IPS-NIHi7 (cell line): ENCODE data around the gene IGFLR1.
A peak's percentile ranks its signal among the peaks of the same experiment; 100 is the strongest.

Experiments used
- DNase-seq: peaks from one replicate; pipeline ENCODE4 v3.0.0; 2012; ENCODE audit warnings: mixed read lengths; ENCODE audit errors: extremely low spot score

The IGFLR1 gene, protein sequence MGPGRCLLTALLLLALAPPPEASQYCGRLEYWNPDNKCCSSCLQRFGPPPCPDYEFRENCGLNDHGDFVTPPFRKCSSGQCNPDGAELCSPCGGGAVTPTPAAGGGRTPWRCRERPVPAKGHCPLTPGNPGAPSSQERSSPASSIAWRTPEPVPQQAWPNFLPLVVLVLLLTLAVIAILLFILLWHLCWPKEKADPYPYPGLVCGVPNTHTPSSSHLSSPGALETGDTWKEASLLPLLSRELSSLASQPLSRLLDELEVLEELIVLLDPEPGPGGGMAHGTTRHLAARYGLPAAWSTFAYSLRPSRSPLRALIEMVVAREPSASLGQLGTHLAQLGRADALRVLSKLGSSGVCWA

DNA sequence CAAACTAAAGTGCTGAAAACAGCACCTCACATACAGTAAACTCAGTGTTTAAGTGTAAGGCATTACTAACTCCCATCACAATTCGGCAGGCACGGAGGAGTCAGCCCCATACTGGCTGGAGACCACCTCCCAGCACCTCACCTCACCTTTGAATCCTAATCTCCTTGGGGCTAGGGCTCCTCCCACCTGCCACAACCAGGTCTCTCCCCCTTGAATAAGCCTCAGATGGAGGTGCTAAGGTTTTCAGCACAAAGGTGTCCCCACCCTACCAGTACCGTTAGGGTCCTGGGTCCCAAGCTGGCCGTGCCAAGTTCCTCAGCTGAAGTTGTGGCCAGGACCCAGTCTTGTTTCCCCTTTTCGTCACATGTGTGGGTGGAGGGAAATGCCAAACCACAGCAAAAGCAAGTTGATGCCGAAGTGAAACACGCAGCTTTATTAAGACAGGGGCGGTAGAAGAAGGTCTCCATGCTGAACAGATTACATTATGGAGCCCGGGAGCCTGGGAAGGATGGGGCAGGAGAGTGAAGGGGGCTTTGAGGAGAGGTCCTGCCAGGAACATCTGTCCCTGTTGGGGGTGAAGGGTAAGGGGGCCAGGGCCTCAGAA, at the start of gene IGFLR1:
Gene IGFLR1, minus strand, starts transcription at position 332 of the 604 bp plus-strand sequence. CDS start 1,272 bp downstream, outside the sequence.
- no peak for DNase-seq

DNA sequence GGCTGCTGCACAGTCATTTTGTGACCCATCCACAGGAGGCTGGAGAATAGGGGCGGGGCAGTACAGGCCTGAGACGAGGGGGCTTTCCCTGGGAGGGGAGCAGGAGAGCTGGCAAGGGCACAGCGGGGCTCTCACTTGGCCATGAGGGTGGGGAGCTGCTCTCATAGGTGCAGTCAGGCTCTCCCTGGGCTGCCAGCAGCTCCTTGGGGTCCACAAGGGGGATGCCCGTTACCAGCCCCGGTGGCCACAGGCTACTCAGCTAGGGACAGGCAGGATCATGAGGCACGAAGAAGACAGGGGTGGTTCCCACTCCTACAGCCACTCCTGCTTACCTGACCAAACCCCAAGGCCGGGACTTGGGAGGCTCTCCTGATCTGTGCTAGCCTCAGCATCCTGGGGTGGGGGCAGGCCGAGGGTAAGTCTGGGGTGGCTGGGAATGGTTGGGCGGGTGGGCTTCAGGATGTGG, 49.6 kb upstream of the IGFLR1 start:
- no peak for DNase-seq

DNA sequence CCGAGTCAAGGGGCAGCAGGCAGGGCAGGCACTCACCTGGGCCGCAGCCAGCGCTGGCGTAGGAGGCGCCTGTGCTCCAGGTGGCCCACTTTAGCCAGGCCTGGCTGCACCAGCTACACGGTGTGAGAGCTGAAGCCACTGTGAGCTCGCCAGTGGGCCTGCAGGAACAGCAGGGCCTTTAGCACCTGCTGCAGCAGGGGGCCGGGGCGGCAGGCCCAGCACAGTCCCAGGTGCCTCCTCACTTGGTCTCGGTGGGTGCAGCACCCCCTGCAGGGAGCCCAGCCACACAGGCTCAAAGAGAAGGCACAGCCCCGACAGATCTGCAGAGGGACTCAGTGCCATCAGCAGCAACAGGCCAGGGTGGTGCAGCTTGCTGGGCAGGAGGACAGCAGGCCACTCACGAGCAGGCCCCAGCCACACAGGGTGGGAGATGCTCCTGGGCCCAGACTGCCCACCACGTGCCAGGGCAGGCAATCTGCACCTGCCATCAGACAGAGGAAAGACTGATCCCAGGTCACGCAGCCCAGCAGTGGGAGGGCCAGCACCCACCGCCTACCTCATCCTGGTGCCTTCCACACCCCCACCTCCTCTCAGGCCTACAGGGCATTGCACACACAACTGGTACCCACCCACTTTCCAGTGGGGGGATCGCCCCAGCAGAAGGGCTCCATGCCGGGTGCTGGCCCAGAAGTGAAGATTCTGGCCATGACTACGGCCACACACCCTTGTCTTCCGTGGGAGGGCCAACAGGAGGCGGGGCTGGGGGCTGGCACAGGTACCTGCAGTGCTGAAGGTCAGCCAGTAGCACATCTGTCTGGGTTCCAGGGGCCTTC, 48.9 kb upstream of the IGFLR1 start:
- DNase-seq, result no peak

DNA sequence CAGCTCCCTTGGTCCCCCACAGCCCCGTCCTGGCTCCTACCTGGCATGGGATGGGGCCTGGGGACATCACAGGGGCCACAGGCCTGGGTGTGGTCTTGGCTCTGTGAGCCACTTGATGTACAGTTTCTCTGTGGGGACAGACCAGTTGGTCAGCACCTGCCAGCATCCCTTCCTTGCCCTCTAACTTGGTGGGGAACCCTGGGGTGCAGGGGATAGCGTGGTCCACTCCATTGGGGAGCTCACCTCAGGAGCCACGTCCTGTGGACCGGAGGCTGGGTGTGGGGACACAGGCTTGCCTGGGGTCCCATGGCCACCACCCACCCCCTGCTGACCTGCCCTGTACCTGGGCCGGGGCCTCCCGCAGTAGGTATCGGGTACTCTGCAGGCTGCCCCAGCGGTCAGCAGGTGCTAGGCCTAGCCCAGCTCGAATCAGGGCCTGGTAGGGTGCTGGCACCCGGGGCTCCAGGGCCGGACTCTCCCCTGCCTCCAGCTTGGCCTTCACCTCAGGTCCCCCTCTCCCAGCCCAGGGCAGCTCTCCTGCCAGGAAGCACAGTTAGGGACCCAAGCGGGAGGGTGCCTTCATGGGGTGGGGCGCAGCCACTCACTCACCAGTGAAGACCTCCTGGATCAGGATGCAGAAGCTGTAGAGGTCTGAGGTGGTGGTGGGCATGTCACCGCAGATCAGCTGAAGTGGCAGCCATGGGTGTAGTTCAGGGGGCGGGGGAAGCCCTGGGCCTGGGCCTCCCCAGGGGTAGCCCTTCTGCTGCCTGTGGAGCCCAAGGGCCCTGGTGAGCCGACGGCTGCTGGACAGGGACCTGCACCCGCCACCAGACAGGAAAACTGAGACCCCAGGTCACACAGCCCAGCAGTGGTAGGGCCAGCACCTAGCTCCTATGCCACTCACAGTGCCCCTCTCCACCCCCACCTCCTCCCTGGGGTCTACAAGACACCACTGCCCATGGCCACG, 48.0 kb upstream of the IGFLR1 start:
- DNase-seq, result no peak

DNA sequence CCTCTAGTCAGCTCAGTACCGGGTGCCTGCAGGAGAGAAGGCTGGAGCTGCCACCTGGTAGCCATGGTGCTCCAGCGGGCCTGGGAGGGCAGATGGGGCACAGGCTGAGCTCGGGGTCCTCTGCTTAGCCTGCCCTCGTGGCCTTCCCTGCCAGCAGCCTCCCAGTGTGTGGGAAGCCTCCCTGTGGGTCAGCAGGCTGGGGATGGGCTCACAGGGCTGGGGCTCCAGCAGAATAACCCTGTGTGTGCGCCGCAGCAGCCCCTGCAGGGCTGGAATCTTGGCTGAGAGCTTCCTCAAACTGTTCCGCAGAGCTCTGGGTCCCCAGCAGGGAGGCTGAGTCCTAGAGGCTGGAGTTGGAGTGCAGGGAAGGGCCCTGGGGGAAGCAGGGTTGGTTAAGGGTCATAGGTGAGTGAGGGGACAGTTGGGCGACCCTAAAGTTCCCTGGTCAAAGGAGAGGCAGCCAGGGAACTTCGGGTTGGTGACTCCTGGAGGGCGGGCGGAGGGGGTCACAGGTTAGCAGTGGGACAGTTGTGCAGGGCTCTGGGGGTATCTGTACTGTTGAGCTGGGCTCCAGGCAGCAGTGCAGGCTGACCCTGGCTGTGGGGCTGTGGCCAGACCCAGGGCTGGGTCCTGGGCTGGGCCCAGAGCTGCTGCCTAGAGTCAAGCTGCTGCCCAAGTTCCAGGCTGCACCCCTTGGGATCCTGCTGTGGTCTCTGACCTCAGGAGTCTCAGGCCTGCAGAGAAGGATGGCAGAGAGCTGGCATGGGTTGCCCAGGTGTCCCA, 47.1 kb upstream of the IGFLR1 start:
- DNase-seq, result no peak

DNA sequence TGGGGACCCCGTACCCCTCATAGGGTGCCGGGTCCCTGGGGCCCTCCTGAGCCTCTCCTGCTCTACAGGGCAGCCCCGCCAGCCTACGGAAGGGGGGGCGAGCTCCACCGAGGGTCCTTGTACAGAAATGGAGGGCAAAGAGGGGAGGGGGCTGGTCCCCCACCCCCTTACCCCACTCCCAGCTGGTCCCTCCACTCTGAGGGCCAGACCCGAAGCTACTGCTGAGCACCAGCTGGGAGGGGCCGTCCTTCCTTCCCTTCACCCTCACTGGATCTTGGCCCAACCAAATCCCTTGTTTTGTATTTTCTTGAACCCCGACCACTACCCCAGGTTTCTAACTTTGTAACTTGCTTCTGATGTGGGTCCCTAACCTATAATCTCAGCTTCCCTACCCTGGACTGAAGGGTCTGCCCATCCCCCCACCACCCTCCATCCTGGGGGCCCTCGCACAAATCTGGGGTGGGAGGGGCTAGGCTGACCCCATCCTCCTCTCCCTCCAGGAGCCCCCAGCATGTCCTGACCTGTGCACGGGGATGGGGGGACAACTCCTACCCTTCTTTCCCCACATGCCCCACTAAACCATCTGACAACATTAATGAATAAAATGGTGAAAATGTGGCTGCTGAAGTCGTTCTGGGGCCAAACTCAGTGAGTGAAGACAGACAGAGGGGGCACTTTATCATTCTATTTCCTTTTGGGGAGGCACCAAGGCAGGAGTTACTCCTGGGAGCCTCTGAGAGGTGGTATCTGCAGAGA, 46.1 kb upstream of the IGFLR1 start:
- DNase-seq, result no peak

DNA sequence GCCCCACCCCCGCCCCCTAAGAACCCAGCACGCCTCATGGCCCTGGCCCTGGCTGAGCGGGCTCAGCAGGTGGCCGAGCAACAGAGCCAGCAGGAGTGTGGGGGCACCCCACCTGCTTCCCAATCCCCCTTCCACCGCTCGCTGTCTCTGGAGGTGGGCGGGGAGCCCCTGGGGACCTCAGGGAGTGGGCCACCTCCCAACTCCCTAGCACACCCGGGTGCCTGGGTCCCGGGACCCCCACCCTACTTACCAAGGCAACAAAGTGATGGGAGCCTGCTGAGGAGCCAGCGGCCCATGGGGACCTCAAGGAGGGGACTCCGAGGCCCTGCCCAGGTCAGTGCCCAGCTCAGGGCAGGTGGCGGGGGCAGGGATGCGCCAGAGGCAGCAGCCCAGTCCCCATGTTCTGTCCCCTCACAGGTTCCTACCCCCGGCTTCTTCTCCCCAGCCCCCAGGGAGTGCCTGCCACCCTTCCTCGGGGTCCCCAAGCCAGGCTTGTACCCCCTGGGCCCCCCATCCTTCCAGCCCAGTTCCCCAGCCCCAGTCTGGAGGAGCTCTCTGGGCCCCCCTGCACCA, 45.1 kb upstream of the IGFLR1 start:
- no peak for DNase-seq

DNA sequence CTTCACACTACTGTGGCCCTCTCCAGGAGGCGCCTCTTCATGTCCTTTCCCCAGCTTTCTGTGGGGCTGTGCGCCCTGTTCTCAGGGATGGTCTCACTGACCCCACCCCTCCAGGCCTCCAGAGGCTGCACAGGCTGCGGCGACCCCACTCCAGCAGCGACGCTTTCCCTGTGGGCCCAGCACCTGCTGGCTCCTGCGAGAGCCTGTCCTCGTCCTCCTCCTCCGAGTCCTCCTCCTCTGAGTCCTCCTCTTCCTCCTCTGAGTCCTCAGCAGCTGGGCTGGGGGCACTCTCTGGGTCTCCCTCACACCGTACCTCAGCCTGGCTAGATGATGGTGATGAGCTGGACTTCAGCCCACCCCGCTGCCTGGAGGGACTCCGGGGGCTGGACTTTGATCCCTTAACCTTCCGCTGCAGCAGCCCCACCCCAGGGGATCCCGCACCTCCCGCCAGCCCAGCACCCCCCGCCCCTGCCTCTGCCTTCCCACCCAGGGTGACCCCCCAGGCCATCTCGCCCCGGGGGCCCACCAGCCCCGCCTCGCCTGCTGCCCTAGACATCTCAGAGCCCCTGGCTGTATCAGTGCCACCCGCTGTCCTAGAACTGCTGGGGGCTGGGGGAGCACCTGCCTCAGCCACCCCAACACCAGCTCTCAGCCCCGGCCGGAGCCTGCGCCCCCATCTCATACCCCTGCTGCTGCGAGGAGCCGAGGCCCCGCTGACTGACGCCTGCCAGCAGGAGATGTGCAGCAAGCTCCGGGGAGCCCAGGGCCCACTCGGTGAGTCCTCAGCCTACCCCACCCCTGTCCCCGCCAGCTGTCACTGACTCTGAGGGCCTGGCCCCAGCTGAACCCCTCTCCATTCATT, 44.3 kb upstream of the IGFLR1 start:
- DNase-seq, result no peak

DNA sequence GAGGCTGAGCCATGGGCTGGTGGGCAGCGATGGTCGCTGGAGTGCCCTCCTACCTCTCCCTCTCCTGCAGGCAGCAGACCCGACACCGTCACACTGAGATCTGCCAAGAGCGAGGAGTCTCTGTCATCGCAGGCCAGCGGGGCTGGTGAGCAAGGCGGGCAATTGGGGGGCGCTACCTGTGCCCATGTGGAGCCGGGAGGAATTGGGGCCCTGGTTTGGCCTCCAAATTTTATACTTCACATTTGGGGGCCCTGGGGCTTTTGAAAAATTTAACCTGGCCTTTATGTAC, 43.0 kb upstream of the IGFLR1 start:
- DNase-seq, result no peak

DNA sequence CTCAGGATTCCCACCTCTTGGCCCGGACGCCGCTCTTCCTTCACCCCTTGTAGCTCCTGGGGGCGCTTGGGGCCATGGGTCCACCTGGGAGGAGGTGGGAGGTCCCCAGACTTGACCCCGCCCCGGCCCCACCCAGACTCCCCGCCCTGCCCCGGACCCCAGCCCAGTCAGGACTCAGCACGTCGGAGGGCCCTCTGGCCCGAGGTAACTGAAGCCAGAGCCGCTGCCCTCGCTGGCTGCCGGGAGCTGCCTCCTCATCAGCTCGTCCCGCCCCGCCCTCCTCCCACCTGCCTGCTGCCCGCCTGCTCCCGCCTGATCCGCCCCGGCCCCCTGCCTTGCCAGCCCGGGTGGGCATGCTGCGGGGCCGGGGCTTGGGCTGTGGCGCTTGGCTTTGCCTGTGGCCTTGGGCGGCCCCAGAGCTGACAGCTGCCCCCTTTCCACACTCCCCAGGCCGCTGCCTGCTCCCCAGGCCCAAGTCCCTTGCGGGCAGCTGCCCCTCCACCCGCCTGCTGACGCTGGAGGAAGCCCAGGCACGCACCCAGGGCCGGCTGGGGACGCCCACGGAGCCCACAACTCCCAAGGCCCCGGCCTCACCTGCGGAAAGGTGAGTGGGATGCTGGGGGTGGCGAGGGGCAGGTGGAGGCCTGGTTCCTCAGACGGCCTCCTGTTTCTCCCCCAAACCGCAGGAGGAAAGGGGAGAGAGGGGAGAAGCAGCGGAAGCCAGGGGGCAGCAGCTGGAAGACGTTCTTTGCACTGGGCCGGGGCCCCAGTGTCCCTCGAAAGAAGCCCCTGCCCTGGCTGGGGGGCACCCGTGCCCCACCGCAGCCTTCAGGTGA, 42.5 kb upstream of the IGFLR1 start:
- DNase-seq, result peak; percentile 93

DNA sequence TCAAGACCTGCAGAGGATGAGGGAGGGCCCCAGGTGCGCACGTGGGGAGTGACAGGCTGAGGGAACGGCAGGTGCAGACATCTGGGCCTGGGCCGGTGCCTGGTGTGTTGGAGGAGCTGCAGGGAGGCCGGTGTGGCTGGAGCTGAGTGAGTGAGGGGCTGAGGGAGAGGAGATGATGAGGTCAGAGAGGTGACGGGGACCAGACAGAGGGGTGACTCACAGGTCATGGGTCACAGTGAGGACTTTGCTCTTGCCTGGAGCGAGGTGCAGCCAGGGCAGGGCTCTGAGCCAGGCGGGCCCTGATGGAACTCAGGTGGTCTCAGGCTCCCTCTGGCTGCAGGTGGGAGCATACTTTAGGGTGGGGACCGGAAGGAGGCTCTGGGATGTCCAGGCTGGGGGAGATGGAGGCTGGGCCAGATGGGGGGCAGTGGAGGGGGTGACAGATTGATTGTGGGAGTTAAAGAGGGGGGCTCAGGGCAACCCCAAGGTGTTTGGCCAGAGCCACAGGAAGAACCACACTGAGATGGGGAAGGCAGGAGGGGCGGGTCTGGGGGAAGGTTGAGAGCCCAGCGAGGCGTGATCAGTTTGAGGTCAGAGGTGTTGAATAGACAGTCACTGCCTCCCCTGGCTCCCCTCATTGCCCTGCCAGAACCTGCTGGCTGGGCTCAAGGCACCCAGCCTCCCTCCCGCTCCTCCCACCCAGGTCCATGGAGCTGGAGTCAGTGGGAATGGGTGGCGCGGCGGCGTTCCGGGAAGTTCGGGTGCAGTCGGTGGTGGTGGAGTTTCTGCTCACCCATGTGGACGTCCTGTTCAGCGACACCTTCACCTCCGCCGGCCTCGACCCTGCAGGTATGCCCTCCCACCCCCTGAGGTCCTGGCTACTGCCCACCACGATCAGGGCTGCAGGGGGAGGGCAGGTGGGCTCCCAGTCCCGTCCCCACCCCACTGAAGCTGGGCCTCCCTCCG, 41.5 kb upstream of the IGFLR1 start:
- peak; percentile 59 for DNase-seq

DNA sequence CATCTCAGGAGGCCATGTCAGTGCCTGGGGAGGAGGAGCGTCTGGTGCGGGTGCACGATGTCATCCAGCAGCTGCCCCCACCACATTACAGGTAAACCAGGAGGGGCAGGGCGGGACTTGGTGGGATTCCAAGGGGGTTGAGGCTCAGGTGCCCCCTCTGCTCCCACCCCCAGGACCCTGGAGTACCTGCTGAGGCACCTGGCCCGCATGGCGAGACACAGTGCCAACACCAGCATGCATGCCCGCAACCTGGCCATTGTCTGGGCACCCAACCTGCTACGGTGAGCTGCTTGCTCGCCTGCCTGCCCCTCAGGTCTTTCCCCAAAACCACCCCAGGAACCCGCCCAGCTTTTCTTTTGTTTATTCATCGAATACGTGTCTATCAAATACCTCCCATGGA, 40.3 kb upstream of the IGFLR1 start:
- no peak for DNase-seq

DNA sequence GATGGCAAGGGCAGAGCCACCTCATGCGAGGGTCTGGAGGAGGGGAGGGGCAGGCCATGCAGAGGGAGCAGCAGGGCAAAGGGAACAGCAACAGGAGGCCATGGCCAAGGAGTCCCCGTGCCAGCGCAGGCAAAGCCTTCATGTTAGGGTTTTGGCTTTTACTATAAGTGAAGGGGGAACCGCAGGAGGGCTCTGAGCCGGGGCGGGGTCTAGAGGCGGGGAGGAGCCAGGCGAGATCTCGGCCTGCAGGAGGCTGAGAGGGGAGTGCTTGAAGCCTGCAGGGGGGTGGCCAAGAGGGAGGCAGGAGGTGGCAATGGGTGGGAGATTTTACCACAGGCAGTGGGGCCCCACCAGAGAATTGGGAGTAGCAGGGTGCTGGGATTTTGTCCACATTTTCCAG, 39.4 kb upstream of the IGFLR1 start:
- DNase-seq, result no peak

DNA sequence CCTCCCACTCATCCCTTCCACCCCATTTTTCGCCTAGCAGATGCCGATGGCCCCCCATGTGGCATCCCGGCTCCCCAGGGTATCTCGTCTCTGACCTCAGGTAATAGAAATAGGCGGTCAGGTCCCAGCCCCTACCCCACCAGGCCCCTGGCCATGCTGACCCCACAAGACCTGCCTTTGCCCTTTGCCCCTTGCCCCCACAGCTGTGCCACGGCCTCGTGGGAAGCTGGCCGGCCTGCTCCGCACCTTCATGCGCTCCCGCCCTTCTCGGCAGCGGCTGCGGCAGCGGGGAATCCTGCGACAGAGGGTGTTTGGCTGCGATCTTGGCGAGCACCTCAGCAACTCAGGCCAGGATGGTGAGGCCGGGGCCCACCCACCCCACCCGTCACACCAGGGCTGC, 38.5 kb upstream of the IGFLR1 start:
- no peak for DNase-seq

DNA sequence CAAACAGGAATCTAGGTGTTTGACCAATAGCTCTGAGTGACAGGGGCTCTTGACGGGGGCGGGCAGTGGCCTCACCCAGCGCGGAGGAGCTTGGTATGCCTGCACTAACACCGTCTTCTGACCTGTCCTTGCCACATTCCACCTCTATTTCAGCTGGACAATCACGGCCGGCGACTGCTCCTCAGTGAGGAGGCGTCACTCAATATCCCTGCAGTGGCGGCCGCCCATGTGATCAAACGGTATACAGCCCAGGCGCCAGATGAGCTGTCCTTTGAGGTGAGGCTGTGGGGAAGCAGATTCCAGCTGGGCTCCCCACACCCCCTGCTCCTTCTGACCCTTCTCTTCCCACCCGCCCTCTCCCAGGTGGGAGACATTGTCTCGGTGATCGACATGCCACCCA, 37.8 kb upstream of the IGFLR1 start:
- DNase-seq, result no peak

DNA sequence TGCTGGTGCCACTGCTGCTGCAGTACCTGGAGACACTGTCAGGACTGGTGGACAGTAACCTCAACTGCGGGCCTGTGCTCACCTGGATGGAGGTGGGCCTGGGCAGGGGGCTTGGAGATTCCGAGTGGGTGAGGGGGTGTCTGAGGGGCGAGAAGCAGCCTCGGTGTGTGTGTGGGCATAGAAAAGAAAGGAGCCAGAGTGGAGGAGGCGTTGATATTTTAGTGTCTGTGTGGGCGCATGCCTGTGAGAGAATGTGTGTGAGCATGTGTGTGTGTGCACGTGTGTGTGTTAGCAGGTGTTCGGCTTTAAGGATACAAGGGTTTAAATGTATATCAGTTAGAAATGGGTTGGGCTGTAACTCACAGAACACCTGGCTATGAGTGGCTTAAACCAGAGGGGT, 36.8 kb upstream of the IGFLR1 start:
- DNase-seq, result no peak

DNA sequence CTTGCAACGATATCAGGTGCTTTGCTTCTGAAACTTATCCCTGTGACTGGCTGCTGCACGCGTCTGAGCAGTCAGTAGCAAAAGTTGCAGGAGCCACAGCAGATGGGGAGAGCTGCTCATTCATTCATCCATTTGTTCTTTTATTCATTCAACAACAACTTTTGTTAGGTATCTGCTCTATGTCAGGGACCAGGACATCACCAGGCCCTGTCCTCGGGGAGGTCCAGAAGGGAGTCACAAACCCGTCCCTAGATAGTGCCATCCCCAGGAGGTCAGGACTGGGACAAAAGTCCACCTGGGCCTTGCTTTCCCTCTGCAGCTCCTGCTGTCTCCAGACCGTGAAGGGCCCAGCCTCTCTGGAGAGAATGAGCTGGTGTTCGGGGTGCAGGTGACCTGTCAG, 35.7 kb upstream of the IGFLR1 start:
- DNase-seq, result no peak
